IMR-90 (cell line): ENCODE results near the gene STK25. TPM values are rescaled to one million over a fixed set of nuclear protein-coding genes. Genes with fewer than 3 reads are reported as not detected.

Experiments used
- ATAC-seq: fragments of 200-7000 bp; cut with Tn5 transposase; 2 replicates; pipeline ENCODE4 v1.9.1; 2020; ENCODE audit warnings: low read depth, mild to moderate bottlenecking, moderate library complexity
- BruUV-seq: library from RNA; stranded (reverse); fragments of 400-500 nt; replicated peaks from 2 replicates; lab custom pipeline; 2021; lab: Mats Ljungman, UMichigan
- CTCF ChIA-PET: fragments of 300-600 bp; formaldehyde crosslinking; extraction: SDS; loops from one replicate; lab custom pipeline; 2021; ENCODE audit warnings: antibody characterized with exemption; lab: Yijun Ruan, JAX
- POLR2A ChIA-PET: fragments of 300-600 bp; sonication (Branson Sonifier 250); formaldehyde crosslinking; loops from one replicate; lab custom pipeline; 2022; ENCODE audit warnings: antibody characterized with exemption; ENCODE audit not compliant: unreplicated experiment; lab: Charles Lee
- DNase-seq: peaks from one replicate; pipeline ENCODE4 v3.0.0; 2013
- H2AFZ ChIP-seq: replicated peaks from 2 replicates; pipeline ENCODE3; 2013; ENCODE audit warnings: low read length, mild to moderate bottlenecking; ENCODE audit not compliant: poor library complexity
- H2AK5ac ChIP-seq: 2 replicates; pipeline ENCODE4 v1.6.1; 2013; ENCODE audit warnings: low read depth, low read length, inconsistent platforms
- H2AK9ac ChIP-seq: replicated peaks from 2 replicates; pipeline ENCODE3; 2013; ENCODE audit warnings: mild to moderate bottlenecking, low read depth, low read length, moderate library complexity; ENCODE audit not compliant: poor library complexity
- H2BK120ac ChIP-seq: 2 replicates; pipeline ENCODE4 v1.6.1; 2013; ENCODE audit warnings: low read depth, low read length, inconsistent platforms
- H2BK15ac ChIP-seq: 3 replicates; pipeline ENCODE4 v1.6.1; 2013; ENCODE audit warnings: low read depth, low read length, inconsistent platforms
- H2BK20ac ChIP-seq: 2 replicates; pipeline ENCODE4 v1.6.1; 2013; ENCODE audit warnings: low read depth, mild to moderate bottlenecking, inconsistent platforms, low read length, moderate library complexity
- H2BK5ac ChIP-seq: 2 replicates; pipeline ENCODE4 v1.6.1; 2013; ENCODE audit warnings: mild to moderate bottlenecking, low read depth, low read length, inconsistent platforms; ENCODE audit not compliant: poor library complexity, severe bottlenecking
- H3K14ac ChIP-seq: replicated peaks from 2 replicates; pipeline ENCODE4 v1.6.1; 2013; ENCODE audit warnings: low read depth, low read length, inconsistent platforms
- H3K18ac ChIP-seq: 2 replicates; pipeline ENCODE4 v1.6.1; 2013; ENCODE audit warnings: low read depth, low read length, control low read depth
- H3K23ac ChIP-seq: 2 replicates; pipeline ENCODE4 v1.6.1; 2013; ENCODE audit warnings: low read depth, low read length, inconsistent platforms
- H3K27ac ChIP-seq: 2 replicates; pipeline ENCODE4 v1.5.1; 2013; ENCODE audit warnings: mild to moderate bottlenecking, control low read depth, low read length; ENCODE audit not compliant: insufficient read depth
- H3K27me3 ChIP-seq: 2 replicates; pipeline ENCODE4 v1.6.1; 2013; ENCODE audit warnings: low read length; ENCODE audit not compliant: control insufficient read depth, insufficient read depth
- H3K36me3 ChIP-seq: 2 replicates; pipeline ENCODE4 v1.6.1; 2013; ENCODE audit warnings: low read length, mixed read lengths; ENCODE audit not compliant: control insufficient read depth, insufficient read depth
- H3K4ac ChIP-seq: 2 replicates; pipeline ENCODE4 v1.6.1; 2013; ENCODE audit warnings: low read depth, low read length, inconsistent platforms
- H3K4me1 ChIP-seq: 2 replicates; pipeline ENCODE4 v1.6.1; 2013; ENCODE audit warnings: low read length, mixed read lengths; ENCODE audit not compliant: control insufficient read depth, insufficient read depth
- H3K4me2 ChIP-seq: 2 replicates; pipeline ENCODE4 v1.6.1; 2013; ENCODE audit warnings: low read depth, mild to moderate bottlenecking, control low read depth, low read length, moderate library complexity
- H3K4me3 ChIP-seq: 2 replicates; pipeline ENCODE4 v1.5.1; 2013; ENCODE audit warnings: low read depth, mild to moderate bottlenecking, control low read depth, low read length, moderate library complexity; ENCODE audit not compliant: insufficient read depth
- H3K56ac ChIP-seq: 2 replicates; pipeline ENCODE4 v1.6.1; 2013; ENCODE audit warnings: low read length, inconsistent platforms; ENCODE audit not compliant: insufficient read depth; ENCODE audit errors: extremely low read depth
- H3K79me1 ChIP-seq, 2 experiments: 2 replicates each; pipeline ENCODE4 v1.6.1; 2013; ENCODE audit warnings: low read length in 2 of 2, inconsistent platforms in 1 of 2, low read depth in 1 of 2
- H3K9ac ChIP-seq: 2 replicates; pipeline ENCODE4 v1.6.1; 2013; ENCODE audit warnings: low read depth, low read length, control low read depth
- H3K9me1 ChIP-seq: 2 replicates; pipeline ENCODE4 v1.6.1; 2013; ENCODE audit warnings: low read length, inconsistent platforms; ENCODE audit not compliant: insufficient read depth
- H3K9me3 ChIP-seq: 2 replicates; pipeline ENCODE4 v1.6.1; 2013; ENCODE audit warnings: low read length; ENCODE audit not compliant: control insufficient read depth, insufficient read depth
- H4K20me1 ChIP-seq: 2 replicates; pipeline ENCODE4 v1.6.1; 2013; ENCODE audit warnings: low read length, inconsistent platforms; ENCODE audit not compliant: insufficient read depth
- H4K5ac ChIP-seq: 2 replicates; pipeline ENCODE4 v1.6.1; 2013; ENCODE audit warnings: mild to moderate bottlenecking, low read depth, low read length, control low read depth
- H4K8ac ChIP-seq, 2 experiments: 2 replicates each; pipeline ENCODE4 v1.6.1; 2013; ENCODE audit warnings: low read depth in 2 of 2, low read length in 2 of 2, control low read depth in 1 of 2, inconsistent platforms in 1 of 2
- H4K91ac ChIP-seq: 2 replicates; pipeline ENCODE4 v1.6.1; 2013; ENCODE audit warnings: low read depth, low read length, inconsistent platforms; ENCODE audit not compliant: insufficient read depth
- BHLHE40 ChIP-seq: fragments of 150-350 bp; IDR thresholded peaks from 2 replicates; pipeline ENCODE4 v1.6.1; 2016; ENCODE audit warnings: mild to moderate bottlenecking, low read depth, low read length
- CEBPB ChIP-seq: IDR thresholded peaks from 2 replicates; pipeline ENCODE4 v1.6.1; 2012; ENCODE audit warnings: low read depth, low read length, improper control_type of control experiment
- CHD1 ChIP-seq: IDR thresholded peaks from 2 replicates; pipeline ENCODE4 v1.6.1; 2012; ENCODE audit warnings: low read depth, low read length, improper control_type of control experiment
- CTCF ChIP-seq: conservative IDR thresholded peaks from 2 replicates; pipeline ENCODE4 v1.5.1; 2012; ENCODE audit warnings: mild to moderate bottlenecking, low read depth, low read length, improper control_type of control experiment
- MAZ ChIP-seq: IDR thresholded peaks from 2 replicates; pipeline ENCODE4 v1.6.1; 2012; ENCODE audit warnings: low read depth, mild to moderate bottlenecking, low read length, improper control_type of control experiment, moderate library complexity, borderline replicate concordance
- MXI1 ChIP-seq: IDR thresholded peaks from 2 replicates; pipeline ENCODE4 v1.6.1; 2012; ENCODE audit warnings: low read depth, mild to moderate bottlenecking, low read length, moderate library complexity, borderline replicate concordance
- NFE2L2 ChIP-seq: fragments of 150-350 bp; IDR thresholded peaks from 2 replicates; pipeline ENCODE4 v1.6.1; 2016; ENCODE audit warnings: low read depth, mild to moderate bottlenecking, low read length
- RAD21 ChIP-seq: IDR thresholded peaks from 2 replicates; pipeline ENCODE4 v1.6.1; 2012; ENCODE audit warnings: low read length, improper control_type of control experiment
- RCOR1 ChIP-seq: IDR thresholded peaks from 2 replicates; pipeline ENCODE4 v1.6.1; 2012; ENCODE audit warnings: mild to moderate bottlenecking, low read length, improper control_type of control experiment; ENCODE audit not compliant: insufficient replicate concordance
- SMC3 ChIP-seq: fragments of 150-350 bp; IDR thresholded peaks from 2 replicates; pipeline ENCODE4 v1.6.1; 2016; ENCODE audit warnings: low read depth, mild to moderate bottlenecking, antibody characterized with exemption, low read length, moderate library complexity
- USF2 ChIP-seq: fragments of 150-350 bp; IDR thresholded peaks from 2 replicates; pipeline ENCODE4 v1.6.1; 2017; ENCODE audit warnings: mild to moderate bottlenecking, antibody characterized with exemption, low read length, low read depth
- WGBS, 2 experiments: methylation state at CpG; one replicate each; pipeline versions ENCODE4 v1.1.5 to v1.1.7; 2013; ENCODE audit warnings: missing lambda C conversion rate in 2 of 2; ENCODE audit not compliant: insufficient read length in 1 of 2; ENCODE audit errors: extremely low coverage in 2 of 2; 5-methylcytosine and 5-hydroxymethylcytosine counted together
- dilution Hi-C: fragments of 300-500 bp; cut with HindIII; formaldehyde crosslinking; loops from one replicate; pipeline ENCODE4 v1.14.3; 2018; ENCODE audit warnings: low sequenced_read_pairs; ENCODE audit not compliant: unreplicated experiment
- in situ Hi-C: fragments of 300-500 bp; cut with MboI; formaldehyde crosslinking; loops from 3 replicates; pipeline ENCODE4 v1.14.3; 2019; ENCODE audit warnings: low sequenced_read_pairs, inconsistent platforms, mixed read lengths
- intact Hi-C: fragments of 100-400 bp; cut with micrococcal nuclease; formaldehyde crosslinking; loops from 2 replicates; pipeline ENCODE4 v1.10.0; 2022
- polyA plus RNA-seq, 3 experiments: library from polyadenylated mRNA; depleted of rRNA; stranded (reverse); fragments of >200 nt; gene quantifications; 2 replicates each; pipeline ENCODE4 v1.2.3, GENCODE V29; 2012; ENCODE audit warnings: low replicate concordance in 1 of 3
- total RNA-seq: library from RNA; depleted of rRNA; stranded (reverse); fragments of >200 nt; gene quantifications from 2 replicates; pipeline ENCODE4 v1.2.3, GENCODE V29; 2012
- TF ChIP-seq, protein P1 (sequence below): fragments of 150-350 bp; IDR thresholded peaks from 2 replicates; pipeline ENCODE4 v1.6.1; 2016; ENCODE audit warnings: low read depth, mild to moderate bottlenecking, low read length, moderate library complexity, borderline replicate concordance

STK25 gene
- total and polyA plus RNA-seq, 2 of the 4 experiments (the other 2 are of a cell fraction): 258 to 392 TPM

DNA sequence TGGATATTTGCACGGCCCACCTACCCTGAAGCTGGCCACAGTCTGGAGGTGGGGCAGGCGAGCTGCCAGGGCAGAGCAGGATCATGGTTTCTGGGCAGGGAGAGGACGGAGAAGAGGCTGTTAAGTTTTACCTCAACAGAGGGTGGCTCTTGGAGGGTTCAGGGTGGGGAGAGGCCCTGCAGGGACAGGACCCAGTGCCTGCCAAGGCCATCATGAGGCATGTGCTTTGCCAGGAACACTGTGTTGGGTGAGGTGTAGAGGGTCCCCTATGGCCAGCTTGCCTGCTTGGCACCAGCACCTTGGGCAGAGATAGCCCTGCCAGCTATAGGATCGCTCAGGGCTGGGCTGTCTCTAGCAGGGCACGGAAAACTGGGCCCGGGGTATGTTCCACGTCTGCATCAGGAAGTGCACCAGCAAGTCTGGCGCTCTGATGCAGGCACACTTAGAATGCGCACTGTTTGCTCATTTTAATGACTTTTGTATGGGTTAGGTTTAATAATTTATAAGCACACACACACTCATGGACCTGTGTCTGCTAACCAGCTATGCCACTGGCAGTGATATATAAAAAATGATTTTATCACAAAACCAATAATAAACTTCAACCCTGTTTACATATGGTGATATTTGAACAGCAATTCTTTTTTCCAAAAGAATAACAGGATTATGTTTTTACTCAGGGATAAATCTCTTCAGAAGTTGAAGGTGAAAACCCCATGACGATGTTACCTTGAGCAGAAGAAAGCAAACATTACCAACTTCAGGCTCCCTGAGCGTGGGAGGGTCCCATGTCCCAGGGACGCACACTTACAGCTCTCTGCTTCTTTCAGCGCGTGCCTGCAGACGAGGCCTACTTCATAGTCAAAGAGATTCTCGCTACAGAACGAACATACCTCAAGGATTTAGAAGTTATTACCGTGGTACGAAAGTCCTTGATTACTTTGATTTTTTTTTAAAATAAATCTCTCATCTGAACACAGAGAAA, 46.4 kb downstream of the STK25 start:
- in situ Hi-C loops: no loop called here
- no peak overlapping the region for H2BK120ac ChIP-seq
- no peak overlapping the region for H2BK15ac ChIP-seq
- H4K5ac ChIP-seq: no peak overlapping the region
- H3K79me1 ChIP-seq: no peaks in the 10 kb centered on the region
- no peak overlapping the region for H2BK20ac ChIP-seq
- no peak overlapping the region for H2AFZ ChIP-seq
- no peak overlapping the region for H2BK5ac ChIP-seq
- H3K18ac ChIP-seq: no peak overlapping the region
- H3K4me1 ChIP-seq: no peaks in the 10 kb centered on the region
- no peak overlapping the region for H3K23ac ChIP-seq
- TF ChIP-seq MXI1 (no peak), NFE2L2 (no peak), CHD1 (no peak), CEBPB (no peak), MAZ (no peak), CTCF (no peak), BHLHE40 (no peak), USF2 (no peak), RCOR1 (no peak), SMC3 (no peak), RAD21 (no peak)
- TF ChIP-seq, protein P1, sequence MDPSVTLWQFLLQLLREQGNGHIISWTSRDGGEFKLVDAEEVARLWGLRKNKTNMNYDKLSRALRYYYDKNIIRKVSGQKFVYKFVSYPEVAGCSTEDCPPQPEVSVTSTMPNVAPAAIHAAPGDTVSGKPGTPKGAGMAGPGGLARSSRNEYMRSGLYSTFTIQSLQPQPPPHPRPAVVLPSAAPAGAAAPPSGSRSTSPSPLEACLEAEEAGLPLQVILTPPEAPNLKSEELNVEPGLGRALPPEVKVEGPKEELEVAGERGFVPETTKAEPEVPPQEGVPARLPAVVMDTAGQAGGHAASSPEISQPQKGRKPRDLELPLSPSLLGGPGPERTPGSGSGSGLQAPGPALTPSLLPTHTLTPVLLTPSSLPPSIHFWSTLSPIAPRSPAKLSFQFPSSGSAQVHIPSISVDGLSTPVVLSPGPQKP: no peak
- H4K8ac ChIP-seq: no peak overlapping the region
- H3K36me3 ChIP-seq: no peaks in the 10 kb centered on the region; the same call in 1 of the 2 replicates
- ChIA-PET CTCF (interaction anchor here (0.6 kb wide), 1 partner anchor 900 kb away, joined by 3 read pairs; no protein-coding TSS in a partner anchor), POLR2A (no interaction called here)
- DNase-seq (no peak), ATAC-seq (no peak)
- H2AK5ac ChIP-seq: no peak overlapping the region
- H3K9me1 ChIP-seq: no peaks in the 10 kb centered on the region; the same call in 1 of the 2 replicates
- BruUV-seq: no TSS peak
- dilution Hi-C loops: no loop called here
- H4K20me1 ChIP-seq: no peaks in the 10 kb centered on the region
- H3K9ac ChIP-seq: no peak overlapping the region
- no peak overlapping the region for H2AK9ac ChIP-seq
- H3K4ac ChIP-seq: no peak overlapping the region
- no peak overlapping the region for H4K91ac ChIP-seq
- no peak overlapping the region for H3K14ac ChIP-seq
- H3K27ac ChIP-seq: no peak overlapping the region
- H3K9me3 ChIP-seq: no peaks in the 10 kb centered on the region
- H3K56ac ChIP-seq: no peak overlapping the region
- WGBS, 2 experiments: 87% methylated on average over 5 of the region's 19 CpGs; no CpG with 5 or more reads in 1 of the 2 experiments
- intact Hi-C loops: no loop called here
- H3K27me3 ChIP-seq: no peaks in the 10 kb centered on the region
- H3K4me2 ChIP-seq: no peak overlapping the region
- H3K4me3 ChIP-seq: no peak overlapping the region
